Stimulated activated CD4-positive, alpha-beta T cell treated with anti-CD3 and anti-CD28 coated beads, Interleukin-2, amount 100 ng/mL, for 4 hours (primary cell): ENCODE data around the gene SPATA12.

ENCODE experiments used
- DNase-seq: peaks from one replicate; pipeline ENCODE4 v3.0.0-alpha.2; 2020; ENCODE audit warnings: low read depth

The SPATA12 gene

DNA sequence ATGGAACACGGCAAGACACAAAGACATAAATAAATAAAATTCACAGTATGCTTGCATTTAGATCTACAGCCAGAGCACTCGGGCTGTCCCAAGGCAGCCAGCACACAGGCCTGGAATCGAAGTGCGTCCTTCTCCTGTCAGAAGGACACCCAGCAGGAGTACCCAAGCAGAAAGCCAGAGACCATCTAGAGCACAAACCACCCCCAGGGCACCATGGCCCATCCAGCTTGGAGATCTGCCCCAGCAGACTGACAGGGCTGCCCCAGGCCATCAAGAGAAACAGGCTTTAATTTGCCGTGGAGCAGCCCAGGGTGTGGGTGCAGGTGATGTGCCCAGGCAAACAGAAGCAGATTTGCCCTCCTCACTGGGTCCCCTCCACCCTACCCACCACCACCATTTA is 7.8 kb upstream of the SPATA12 start:
- DNase-seq: no peak

DNA sequence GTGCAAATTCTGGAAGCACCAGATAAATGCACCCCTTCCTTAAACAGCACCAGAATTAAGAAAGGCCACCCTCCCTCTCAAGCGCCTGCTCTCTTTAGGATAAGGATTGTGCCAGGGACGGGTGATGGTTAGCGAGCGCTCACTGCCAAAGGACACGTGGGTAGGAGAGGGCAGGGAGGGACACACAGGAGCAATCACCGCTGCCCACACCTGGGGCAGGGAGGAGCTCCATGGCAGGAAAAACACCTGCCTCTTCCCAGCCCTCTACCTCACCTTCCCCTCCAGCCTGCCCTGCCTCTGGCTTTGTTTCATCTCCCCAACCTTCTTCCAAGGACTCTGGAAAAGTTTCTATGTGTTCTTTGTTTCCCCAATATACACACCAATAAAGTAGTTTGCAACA is 7.3 kb upstream of the SPATA12 start:
- DNase-seq: no peak

DNA sequence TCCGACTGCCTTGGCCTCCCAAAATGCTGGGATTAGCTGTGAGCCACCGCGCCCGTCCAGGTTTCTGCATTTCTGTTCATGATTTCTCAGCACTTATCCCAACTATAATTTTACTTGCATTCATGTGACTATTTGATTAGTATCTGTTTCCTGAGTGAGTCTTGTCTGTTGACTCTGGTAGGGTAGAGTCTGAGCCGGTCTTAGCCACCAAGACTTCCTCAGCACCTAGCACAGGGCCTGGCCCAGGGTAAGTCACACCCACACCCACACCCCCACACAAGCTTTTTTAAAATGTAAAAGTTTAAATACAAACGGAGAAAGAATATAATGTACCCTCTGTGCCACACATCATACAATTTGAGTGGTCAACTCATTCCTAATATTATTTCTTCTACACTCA is 3.1 kb upstream of the SPATA12 start:
- no peak for DNase-seq

DNA sequence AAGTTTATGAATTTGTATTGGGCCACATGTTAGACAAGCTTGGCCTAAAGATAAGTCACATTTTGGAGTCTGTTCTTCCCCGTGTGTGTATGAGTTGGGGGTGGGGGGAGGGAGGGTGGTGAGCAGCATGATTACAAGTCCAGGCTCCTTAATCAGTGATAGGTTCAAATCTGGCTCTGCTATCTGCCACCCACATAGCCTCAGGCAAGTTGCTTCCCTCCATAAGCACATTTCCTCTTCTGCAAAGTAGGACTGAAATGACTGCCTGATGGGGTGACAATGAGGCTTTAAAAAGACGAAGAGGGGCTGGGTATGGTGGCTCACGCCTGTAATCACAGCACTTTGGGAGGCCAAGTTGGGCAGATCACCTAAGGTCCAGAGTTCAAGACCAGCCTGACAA is 1.1 kb upstream of the SPATA12 start:
- DNase-seq: no peak

DNA sequence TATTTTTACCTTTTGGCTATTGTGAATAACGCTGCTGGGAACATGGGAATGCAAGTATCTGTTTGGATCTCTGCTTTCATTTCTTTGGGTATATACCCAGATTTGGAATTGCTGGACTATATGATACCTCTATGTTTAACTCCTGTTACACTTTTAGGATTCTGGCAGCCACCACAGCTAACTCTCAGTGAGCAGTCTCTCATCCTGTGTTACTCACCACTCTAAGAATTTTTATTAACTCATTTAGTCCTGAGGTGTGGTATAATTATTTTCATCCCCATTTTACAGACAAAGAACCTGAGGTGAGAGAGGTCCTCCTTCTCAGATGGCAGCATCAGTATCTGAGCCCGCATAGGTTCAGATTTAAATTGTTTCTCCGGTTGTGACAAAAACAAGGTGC is 1.1 kb downstream of the SPATA12 start:
- DNase-seq: no peak

DNA sequence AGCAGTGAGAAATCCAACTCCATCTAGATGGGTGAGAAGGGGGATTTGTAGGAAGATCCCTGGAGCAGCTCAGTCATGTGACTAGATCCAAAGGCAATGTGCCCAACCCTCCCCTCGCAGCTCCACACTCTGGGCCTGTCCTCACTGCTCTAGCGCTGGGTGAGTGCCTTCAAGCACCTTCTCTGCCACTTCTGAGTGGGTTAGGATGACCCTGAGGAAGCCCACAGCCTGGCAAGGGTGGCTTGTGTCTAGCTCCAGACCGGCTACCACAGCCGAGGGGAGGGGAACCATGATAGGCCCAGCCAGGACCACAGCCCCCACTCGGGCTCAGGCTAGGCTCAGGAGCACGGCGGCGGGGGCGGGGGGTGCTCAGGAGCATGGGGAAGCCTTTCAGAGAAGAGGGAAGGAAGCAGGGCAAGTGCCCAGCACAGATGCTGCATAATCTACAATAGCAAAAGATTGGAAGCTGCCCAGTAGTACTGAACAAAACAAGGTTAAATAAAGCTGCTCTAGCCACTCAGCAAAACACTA is 1.7 kb downstream of the SPATA12 start:
- no peak for DNase-seq

DNA sequence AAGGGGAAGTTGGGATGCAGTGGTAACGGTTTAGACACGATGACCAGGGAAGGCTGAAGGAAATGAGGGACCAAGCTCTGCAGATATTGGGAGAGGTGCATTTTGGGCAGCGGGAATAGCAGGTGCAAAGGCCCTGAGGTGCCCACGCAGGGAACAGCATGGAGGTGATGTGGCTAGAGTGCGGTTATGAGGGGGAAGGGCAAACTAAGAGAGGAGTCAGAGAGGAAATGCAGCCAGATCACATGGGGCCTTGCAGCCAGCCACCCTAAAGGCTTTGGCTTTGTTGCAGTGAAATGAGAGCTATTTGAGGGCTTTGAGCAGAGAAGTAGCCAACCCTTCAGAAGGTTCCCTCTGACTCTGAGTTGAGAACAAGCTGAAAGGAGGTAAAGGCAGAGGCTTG is 2.6 kb downstream of the SPATA12 start:
- no peak for DNase-seq

GRCh38 chr3:57064001-57064400 is 3.5 kb downstream of the SPATA12 start:
- DNase-seq: no peak

GRCh38 chr3:57064572-57064971 is 4.1 kb downstream of the SPATA12 start:
- no peak for DNase-seq

DNA sequence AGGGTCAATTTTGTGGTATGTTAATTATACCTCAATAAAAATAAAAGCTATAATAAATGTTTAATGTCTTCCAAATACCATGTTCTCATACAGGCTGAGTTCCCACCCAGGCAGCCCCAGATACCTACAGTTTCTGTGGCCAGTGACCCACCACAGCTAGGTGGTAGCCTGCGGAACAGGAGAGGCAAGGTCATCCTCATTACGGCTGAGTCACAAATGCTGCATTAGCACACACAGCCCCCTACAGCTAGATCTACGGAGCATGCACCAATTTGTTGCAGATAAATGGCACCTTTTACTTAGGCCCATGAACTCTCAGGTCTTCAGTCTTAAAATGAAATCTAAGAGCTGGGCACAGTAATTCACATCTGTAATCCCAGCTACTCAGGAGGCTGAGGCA is 5.1 kb downstream of the SPATA12 start:
- DNase-seq: no peak

DNA sequence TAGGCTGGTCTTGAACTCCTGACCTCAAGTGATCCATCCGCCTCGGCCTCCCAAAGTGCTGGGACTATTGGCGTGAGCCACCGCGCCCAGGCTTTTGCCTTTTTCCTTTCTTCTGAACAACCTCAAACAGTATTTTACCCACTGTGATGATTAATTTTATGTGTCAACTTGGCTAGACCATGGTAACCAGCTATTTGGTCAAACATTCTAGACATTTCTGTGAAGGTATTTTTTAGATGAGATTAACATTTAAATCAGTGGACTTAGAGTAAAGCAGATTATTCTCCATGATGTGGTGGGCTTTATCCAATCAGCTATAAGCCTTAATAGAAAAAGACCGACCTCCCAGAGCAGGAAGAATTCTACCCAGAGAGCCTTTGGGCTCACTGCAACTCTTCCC is 6.0 kb downstream of the SPATA12 start:
- no peak for DNase-seq

- DNase-seq: no peak
These were observed 8.1 kb downstream of the SPATA12 start for GRCh38 chr3:57068437-57069089.

- DNase-seq: no peak
These were observed 9.0 kb downstream of the SPATA12 start for GRCh38 chr3:57069503-57069902.

- DNase-seq: no peak
These were observed 13.2 kb downstream of the SPATA12 start for GRCh38 chr3:57073628-57074027.

DNA sequence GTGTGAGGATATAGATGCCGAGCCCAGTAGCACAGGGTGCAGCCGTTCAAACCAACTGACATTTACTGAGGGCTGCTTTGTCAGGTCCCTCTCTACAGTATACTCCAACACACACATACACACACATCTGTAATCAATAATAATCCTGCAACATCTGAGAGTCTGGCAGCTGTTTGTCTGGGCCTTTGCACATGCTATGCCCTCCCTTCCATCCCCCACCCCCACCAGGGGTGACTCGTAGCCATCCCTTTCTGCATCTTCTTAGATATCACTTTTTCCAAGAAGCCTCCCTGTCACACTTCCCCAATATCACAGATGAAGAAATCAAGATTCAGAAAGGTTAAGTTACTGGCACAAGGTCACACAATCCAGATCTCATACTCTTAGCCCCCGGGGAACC is 13.7 kb downstream of the SPATA12 start:
- no peak for DNase-seq

GRCh38 chr3:57076422-57076951 is 16.0 kb downstream of the SPATA12 start:
- no peak for DNase-seq

- DNase-seq: no peak
These were observed 17.3 kb downstream of the SPATA12 start for GRCh38 chr3:57077630-57078343.

DNA sequence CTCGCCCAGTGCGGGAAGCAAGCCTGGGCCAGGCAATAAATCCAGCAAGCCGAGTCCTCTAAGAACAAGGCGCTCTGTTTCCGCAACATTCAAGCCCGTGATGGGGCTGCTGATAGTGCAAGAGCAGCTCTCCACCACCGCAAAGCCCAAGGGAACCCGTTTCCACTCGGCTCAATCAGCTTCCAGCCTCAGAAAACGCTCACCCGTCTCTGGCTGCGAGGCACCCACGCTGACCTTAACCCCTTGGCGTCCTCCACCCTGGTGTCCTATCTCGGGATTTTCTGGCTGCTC is 17.8 kb downstream of the SPATA12 start:
- DNase-seq: no peak

DNA sequence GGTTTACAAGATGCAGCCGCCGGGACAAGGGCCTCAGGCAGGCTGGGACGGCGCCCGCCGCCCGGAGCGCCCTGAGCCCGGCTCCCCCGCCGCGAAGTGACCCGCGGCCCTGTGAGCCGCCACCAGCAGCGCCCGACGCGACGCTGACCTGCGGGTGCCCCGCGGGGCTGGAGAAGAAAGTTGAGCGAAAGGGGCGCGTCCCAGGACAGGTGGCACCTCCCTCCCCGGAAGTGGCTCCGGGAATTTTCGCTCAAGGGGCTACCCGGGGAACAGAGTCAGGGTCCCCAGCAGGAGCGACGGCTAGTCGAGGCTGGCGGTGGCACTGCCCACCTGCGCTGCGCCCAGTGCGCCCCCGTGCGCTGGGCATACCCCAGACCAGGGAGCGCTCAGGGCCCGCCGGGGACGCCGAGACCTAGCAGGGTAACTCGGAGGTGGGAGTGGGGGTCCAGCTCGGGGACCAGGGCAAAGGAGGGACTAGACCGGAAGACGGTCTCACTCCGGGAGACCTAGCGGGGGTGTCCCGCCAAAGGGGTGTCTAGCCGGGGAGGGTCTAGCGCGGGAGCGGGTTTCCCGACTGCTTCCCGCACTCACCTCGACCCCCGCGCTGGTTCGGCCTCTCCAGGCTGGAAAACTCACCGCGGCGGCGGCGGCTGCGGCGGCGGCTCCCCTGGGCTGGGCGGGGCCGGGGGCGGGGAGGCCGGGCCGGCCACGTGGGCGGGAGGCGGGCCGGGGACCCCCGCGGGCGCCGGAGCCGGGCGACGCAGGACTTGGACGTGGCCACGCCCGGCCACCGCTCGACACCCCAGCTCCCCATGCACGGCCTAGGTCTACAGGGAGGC is 18.4 kb downstream of the SPATA12 start:
- no peak for DNase-seq

GRCh38 chr3:57079474-57079831 is 19.0 kb downstream of the SPATA12 start:
- no peak for DNase-seq

DNA sequence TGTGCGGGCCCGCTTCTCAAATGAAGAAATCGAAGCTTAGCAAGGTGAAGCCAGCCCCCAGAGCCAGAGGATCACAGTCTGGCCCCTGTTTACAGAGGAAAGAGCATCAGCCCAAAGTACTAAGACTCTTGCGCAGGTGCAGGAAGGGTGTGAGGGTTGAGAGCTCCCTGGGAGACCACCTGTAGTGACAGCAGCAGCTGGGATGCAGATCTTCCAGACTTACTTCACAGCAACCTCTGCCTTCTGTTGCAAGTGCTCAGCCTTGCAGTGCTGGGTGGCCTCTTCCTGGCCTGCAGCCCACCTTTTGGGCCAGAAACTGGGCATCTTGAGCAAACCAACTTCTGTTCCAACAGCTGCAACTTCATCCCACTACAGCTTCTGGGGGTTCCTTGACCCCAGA is 19.7 kb downstream of the SPATA12 start:
- no peak for DNase-seq

DNA sequence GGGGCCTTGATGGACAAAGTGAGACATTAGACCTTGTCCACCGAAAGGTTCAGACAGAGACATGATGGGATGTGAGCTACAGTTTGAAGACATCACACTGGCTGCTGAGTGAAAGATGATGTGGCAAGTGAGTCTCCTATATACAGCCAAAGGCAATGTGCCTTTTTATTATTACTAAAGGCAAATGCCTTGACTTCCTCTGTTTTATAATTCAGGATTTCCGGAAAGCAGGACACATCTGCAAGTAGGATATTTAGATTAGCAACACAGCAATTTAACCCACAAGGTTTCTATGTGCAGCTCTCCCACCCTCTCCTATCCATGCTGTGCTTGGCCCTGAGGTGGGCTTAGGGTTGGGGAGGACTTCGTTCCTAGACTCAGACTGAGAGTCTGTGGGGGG is 20.7 kb downstream of the SPATA12 start:
- no peak for DNase-seq

DNA sequence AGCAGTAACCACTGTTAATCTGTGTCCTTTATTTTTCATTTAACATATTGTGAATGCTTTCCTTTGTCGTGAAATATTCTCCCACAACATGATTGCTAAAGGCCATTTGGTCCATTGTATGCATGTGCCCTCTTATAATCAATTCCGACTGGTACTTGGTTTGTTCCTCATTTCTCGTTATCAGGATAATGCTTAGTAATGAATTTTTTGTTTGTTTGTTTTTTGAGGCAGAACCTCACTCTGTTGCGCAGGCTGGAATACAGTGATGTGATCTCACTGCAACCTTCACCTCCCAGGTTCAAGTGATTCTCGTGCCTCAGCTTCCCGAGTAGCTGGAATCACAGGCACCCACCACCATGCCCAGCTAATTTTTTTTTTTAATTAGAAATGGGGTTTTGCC is 22.0 kb downstream of the SPATA12 start:
- no peak for DNase-seq
